OCI-LY3 (cell line): ENCODE measurements around the gene FAM174B.

ENCODE experiments used
- H2AFZ ChIP-seq: fragments of 200-600, 300-600 bp; shearing (Covaris generic); 2 replicates; pipeline ENCODE4 v1.6.0; 2014; ENCODE audit warnings: antibody characterized with exemption, low read depth, low read length
- H3K27ac ChIP-seq: fragments of 200-600, 300-600 bp; sonication (generic); 2 replicates; pipeline ENCODE4 v1.5.1; 2014; ENCODE audit warnings: mild to moderate bottlenecking, low read length, moderate library complexity, mixed read lengths
- H3K27me3 ChIP-seq: fragments of 200-600, 300-600 bp; sonication (generic); 2 replicates; pipeline ENCODE4 v1.6.1; 2014; ENCODE audit warnings: low read depth, low read length, mixed read lengths
- H3K36me3 ChIP-seq: fragments of 200-600, 300-600 bp; sonication (generic); replicated peaks from 2 replicates; pipeline ENCODE3; 2014; ENCODE audit warnings: low read depth, low read length, mixed read lengths
- H3K4me1 ChIP-seq: fragments of 300-600, 200-600 bp; sonication (generic); 2 replicates; pipeline ENCODE4 v1.6.1; 2014; ENCODE audit warnings: low read length, mixed read lengths
- H3K4me2 ChIP-seq: fragments of 200-600, 300-600 bp; sonication (generic); 2 replicates; pipeline ENCODE4 v1.6.1; 2014; ENCODE audit warnings: low read length, mixed read lengths
- H3K4me3 ChIP-seq: fragments of 300-600, 200-600 bp; sonication (generic); 2 replicates; pipeline ENCODE4 v1.5.1; 2014; ENCODE audit warnings: antibody characterized with exemption, mild to moderate bottlenecking, low read length, moderate library complexity
- H3K79me2 ChIP-seq: fragments of 300-600, 200-600 bp; shearing (Covaris generic); 2 replicates; pipeline ENCODE4 v1.6.1; 2014; ENCODE audit warnings: mild to moderate bottlenecking, low read length, mixed read lengths
- H3K9ac ChIP-seq: fragments of 300-600, 200-600 bp; shearing (Covaris generic); 2 replicates; pipeline ENCODE4 v1.6.0; 2014; ENCODE audit warnings: mild to moderate bottlenecking, low read length, moderate library complexity
- H3K9me3 ChIP-seq: fragments of 200-600, 300-600 bp; shearing (Covaris generic); 2 replicates; pipeline ENCODE4 v1.6.1; 2014; ENCODE audit warnings: low read length, mixed read lengths; ENCODE audit not compliant: insufficient read depth
- H4K20me1 ChIP-seq: fragments of 200-600, 300-600 bp; sonication (generic); 2 replicates; pipeline ENCODE4 v1.6.1; 2016; ENCODE audit warnings: low read length, mixed read lengths; ENCODE audit not compliant: insufficient read depth
- CTCF ChIP-seq: fragments of 200-600, 300-600 bp; sonication (generic); IDR thresholded peaks from 2 replicates; pipeline ENCODE4 v1.5.1; 2014; ENCODE audit warnings: antibody characterized with exemption, low read length, low read depth
- EZH2phosphoT487 ChIP-seq: fragments of 200-600 bp; shearing (Covaris generic); IDR thresholded peaks from 2 replicates; pipeline ENCODE4 v1.6.1; 2018; ENCODE audit warnings: antibody characterized with exemption, mixed run types, low read depth

Gene FAM174B

DNA sequence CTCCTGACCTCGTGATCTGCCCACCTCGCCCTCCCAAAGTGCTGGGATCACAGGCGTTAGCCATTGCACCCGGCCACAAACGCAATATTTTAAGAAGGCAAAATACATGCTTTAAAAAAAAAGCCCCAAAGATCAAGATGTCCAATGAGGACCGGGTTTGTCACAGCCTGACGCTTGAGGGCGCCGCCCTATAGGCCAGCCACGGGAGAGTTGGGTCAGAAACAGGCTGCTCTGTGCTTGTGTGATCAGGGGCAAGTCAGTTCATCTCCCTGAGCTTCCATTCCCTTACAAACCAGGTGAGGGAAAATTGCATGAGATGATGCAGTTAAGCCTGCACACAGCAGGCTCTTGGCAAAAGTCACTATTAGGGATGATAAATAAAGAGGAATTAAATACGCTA is 23.9 kb downstream of the FAM174B start:
- no peaks in the 10 kb centered on the region for H3K9me3 ChIP-seq
- peaks cover 7% of the 10 kb centered on the region; the same call in 1 of the 2 replicates for H3K27me3 ChIP-seq
- no peaks in the 10 kb centered on the region for H3K79me2 ChIP-seq
- H4K20me1 ChIP-seq = no peaks in the 10 kb centered on the region
- no peak overlapping the region for H3K27ac ChIP-seq
- H3K4me1 ChIP-seq = no peaks in the 10 kb centered on the region; the same call in 1 of the 2 replicates
- no peak overlapping the region for H3K9ac ChIP-seq
- TF ChIP-seq EZH2phosphoT487 = no peak
- peak; percentile 26; the same call in 1 of the 2 replicates for TF ChIP-seq CTCF
- H3K4me3 ChIP-seq = no peak overlapping the region
- no peak overlapping the region for H3K4me2 ChIP-seq
- no peaks in the 10 kb centered on the region for H3K36me3 ChIP-seq
- no peak overlapping the region for H2AFZ ChIP-seq

DNA sequence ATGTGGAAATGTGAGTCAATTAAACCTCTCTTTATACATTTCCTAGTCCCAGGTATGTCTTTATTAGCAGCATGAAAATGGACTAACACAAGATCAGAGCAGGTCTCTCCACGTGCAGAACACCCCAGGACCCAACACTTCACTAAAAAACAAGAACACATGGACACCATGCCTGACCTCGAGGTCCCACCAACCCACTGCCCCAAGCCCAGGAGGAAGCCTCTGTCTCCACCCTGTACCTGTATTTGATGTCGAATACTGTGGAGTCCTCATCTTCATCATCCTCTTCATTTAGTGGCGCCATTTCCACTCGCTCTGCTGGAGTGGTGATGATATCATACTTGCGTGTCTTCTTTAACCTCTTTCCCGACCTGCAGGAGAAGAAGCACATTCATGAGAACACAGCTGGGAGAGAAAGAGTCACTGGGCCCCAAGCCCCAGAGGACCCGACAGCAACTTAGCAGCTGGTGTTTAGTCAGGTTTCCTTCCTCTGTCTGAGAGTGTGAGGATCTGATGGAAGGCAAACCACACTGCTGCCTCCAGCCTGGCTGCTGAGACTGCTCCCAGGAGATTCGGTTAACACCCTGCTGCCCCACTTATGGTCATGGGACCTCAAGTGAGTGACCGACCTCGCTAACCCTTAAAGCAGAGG is 25.5 kb downstream of the FAM174B start:
- Histone ChIP-seq H3K27me3 (peaks cover 7% of the 10 kb centered on the region; the same call in 1 of the 2 replicates), H3K79me2 (no peaks in the 10 kb centered on the region), H3K9me3 (no peaks in the 10 kb centered on the region), H3K27ac (no peak overlapping the region), H3K4me3 (no peak overlapping the region), H3K9ac (no peak overlapping the region), H2AFZ (no peak overlapping the region), H4K20me1 (no peaks in the 10 kb centered on the region), H3K36me3 (no peaks in the 10 kb centered on the region), H3K4me2 (no peak overlapping the region), H3K4me1 (peaks cover 8% of the 10 kb centered on the region)
- TF ChIP-seq EZH2phosphoT487 = no peak
- no peak for TF ChIP-seq CTCF

DNA sequence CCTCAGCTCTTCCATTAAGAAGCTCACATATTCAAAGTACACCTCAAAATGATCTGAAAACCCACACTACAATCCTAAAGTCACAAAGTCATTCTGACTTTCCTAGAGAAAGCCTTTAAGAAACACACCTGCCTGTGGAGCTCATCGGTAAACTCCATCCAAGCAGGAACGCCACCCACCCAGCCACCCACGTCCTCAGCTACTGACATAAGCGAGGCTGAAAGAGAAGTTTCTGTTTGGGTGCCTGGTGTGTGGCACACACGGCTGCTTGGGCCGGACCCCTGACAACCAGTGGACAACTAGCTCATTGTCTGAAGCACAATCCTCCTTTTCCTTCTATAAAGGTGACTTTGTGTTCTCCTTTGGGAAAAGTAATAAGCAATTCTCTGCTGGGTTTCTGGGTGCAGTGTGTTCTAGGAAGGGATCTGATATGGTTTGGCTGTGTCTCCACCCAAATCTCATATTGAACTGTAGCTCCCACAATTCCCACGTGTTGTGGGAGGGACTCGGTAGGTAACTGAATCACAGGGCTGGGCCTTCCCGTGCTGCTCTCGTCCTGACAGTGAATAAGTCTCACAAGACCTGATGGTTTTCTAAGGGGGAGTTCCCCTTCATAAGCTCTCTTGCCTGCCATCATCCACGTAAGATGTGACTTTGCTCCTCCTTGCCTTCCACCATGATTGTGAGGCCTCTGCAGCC is 26.1 kb downstream of the FAM174B start:
- Histone ChIP-seq H3K4me2 (no peak overlapping the region), H3K27me3 (peaks cover 5% of the 10 kb centered on the region; the same call in 1 of the 2 replicates), H3K9me3 (no peaks in the 10 kb centered on the region), H3K79me2 (no peaks in the 10 kb centered on the region), H3K4me1 (peaks cover 10% of the 10 kb centered on the region), H3K4me3 (no peak overlapping the region), H3K36me3 (no peaks in the 10 kb centered on the region), H2AFZ (no peak overlapping the region), H4K20me1 (no peaks in the 10 kb centered on the region), H3K9ac (no peak overlapping the region), H3K27ac (no peak overlapping the region)
- TF ChIP-seq CTCF (no peak), EZH2phosphoT487 (no peak)

- TF ChIP-seq EZH2phosphoT487 (no peak), CTCF (no peak)
- no peak overlapping the region for H3K9ac ChIP-seq
- no peak overlapping the region for H2AFZ ChIP-seq
- H3K79me2 ChIP-seq = no peaks in the 10 kb centered on the region
- H3K27ac ChIP-seq = no peak overlapping the region
- H3K4me3 ChIP-seq = no peak overlapping the region
- no peak overlapping the region for H3K4me2 ChIP-seq
- no peaks in the 10 kb centered on the region for H3K27me3 ChIP-seq
- no peaks in the 10 kb centered on the region for H3K36me3 ChIP-seq
- H3K4me1 ChIP-seq = peaks cover 10% of the 10 kb centered on the region
- no peaks in the 10 kb centered on the region for H4K20me1 ChIP-seq
- no peaks in the 10 kb centered on the region for H3K9me3 ChIP-seq
These were observed 28.6 kb downstream of the FAM174B start for GRCh38 chr15:92627014-92627413.
